Upper lobe of right lung (tissue), 1 donor: ENCODE data around the gene PLEKHA3. TPM values are rescaled to one million over a fixed set of nuclear protein-coding genes. Genes with fewer than 3 reads are reported as not detected.

ENCODE experiments used
- total RNA-seq: library from RNA; stranded (reverse); fragmentation: NEBNext Ultra II Directional; extraction: Animal tissue kit (Norgen Biotek cat#: 25700); gene quantifications from one replicate; pipeline ENCODE4 v1.2.1, GENCODE V29; 2021
- donor health status: DM: no; HTN: yes; CAD: no; lungs with severe emphysema.

Gene PLEKHA3
- total RNA-seq, 1 donor from 2014 or later = 36.6 TPM

Other genes starting within 250 kb of the PLEKHA3 start
- gene PRKRA, start 29.3 kb upstream of the PLEKHA3 start, total RNA-seq = 47.3 TPM
- 2.3 TPM for gene PJVK, start 29.1 kb upstream of the PLEKHA3 start, total RNA-seq
- 7.3 TPM for gene FKBP7, start 1.9 kb upstream of the PLEKHA3 start, total RNA-seq